GM10266 (cell line): ENCODE measurements around the gene PPP1R9B.

ENCODE experiments used
- DNase-seq: peaks from one replicate; pipeline ENCODE4 v3.0.0; 2012; ENCODE audit errors: extremely low spot score
- CTCF ChIP-seq: IDR thresholded peaks from 2 replicates; pipeline ENCODE4 v1.5.1; 2012; ENCODE audit warnings: mild to moderate bottlenecking, low read depth; ENCODE audit not compliant: control insufficient read depth, insufficient read depth; ENCODE audit errors: missing control alignments

PPP1R9B gene

DNA sequence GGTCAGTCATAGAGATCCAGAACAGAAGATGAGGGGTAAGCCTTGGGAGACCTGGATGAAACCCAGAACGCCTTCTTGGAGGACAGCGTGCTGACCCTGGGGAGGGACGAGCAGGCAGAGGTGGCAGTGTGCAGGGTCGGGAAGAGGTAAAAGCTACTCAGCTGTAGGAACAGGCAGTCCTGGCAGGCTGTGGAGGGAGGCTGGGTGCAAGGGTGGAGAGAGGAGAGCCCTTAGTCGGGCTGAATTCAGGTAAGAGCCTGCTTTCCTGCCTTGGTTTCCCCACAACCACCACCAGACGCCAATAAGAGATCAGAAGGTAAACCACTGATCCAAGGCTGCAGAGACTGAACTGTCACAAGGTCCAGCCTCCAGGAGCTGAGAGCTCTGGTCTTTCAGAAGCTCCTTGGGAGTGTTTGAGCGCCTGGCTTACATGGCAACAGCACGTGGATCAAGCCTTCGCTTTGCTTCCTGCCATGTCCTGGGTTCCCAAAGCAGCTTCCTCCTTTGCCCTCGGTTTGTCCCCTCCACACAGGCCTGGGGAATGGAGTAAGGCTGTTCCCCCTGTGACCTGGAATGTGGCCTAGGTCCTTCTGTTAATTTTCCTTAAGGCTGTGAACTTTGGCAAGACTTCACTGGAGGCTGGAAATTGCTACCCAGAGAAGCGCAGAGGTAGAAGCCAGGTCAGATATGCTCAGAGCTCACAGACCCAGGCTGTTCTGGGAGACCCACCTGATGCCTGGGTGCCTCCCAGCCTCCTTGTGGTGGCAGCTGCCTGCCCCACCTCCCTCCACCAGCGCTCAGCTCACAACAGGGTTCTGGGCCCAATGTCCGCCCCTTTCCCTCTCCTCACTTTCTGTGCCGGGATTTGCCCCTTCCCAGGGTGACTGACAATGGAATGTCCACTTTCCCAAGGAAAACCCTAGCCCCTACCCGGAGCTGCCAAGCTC lies 59.2 kb downstream of the PPP1R9B start:
- TF ChIP-seq CTCF = no peak

GRCh38 chr17:50090071-50090470 lies 60.4 kb downstream of the PPP1R9B start:
- DNase-seq = no peak
- TF ChIP-seq CTCF = no peak

More for the DNA sequence above, 59.2 kb downstream of the PPP1R9B start:
- DNase-seq = no peak

DNA sequence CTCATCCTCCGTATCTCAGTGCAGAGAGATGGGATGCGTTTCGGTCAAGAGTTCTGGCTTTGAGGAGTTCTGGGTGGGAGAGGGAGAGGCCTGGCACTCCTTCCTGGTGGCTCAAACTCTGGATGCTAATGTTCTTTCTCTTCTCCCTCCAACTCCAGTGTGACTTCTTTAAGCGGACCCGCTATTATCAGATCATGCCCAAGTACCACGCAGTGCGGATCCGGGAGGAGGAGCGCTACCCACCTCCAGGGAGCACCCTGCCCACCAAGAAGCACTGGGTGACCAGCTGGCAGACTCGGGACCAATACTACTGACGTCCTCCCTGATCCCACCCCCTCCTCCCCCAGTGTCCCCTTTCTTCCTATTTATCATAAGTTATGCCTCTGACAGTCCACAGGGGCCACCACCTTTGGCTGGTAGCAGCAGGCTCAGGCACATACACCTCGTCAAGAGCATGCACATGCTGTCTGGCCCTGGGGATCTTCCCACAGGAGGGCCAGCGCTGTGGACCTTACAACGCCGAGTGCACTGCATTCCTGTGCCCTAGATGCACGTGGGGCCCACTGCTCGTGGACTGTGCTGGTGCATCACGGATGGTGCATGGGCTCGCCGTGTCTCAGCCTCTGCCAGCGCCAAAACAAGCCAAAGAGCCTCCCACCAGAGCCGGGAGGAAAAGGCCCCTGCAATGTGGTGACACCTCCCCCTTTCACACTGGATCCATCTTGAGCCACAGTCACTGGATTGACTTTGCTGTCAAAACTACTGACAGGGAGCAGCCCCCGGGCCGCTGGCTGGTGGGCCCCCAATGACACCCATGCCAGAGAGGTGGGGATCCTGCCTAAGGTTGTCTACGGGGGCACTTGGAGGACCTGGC lies 61.3 kb downstream of the PPP1R9B start:
- TF ChIP-seq CTCF = no peak
- no peak for DNase-seq

DNA sequence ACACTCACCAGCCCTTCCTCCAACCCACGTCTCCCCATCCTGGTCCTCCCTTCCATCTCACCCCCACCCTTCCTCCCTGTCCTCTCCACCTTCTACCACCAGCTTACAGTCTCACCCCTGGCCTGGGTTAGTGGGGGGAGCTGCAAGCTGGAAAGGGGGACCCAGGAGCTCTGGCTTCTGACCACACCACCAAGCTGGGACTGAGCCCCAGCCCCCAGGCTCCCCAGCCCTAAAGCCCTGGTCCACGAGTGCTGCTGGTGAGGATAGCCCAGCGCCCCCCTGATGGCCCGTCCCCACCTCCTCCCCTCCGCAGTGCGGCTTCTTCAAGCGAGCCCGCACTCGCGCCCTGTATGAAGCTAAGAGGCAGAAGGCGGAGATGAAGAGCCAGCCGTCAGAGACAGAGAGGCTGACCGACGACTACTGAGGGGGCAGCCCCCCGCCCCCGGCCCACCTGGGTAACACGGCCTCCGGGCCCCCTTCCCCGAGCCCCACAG lies 62.5 kb downstream of the PPP1R9B start:
- TF ChIP-seq CTCF = no peak
- no peak for DNase-seq

DNA sequence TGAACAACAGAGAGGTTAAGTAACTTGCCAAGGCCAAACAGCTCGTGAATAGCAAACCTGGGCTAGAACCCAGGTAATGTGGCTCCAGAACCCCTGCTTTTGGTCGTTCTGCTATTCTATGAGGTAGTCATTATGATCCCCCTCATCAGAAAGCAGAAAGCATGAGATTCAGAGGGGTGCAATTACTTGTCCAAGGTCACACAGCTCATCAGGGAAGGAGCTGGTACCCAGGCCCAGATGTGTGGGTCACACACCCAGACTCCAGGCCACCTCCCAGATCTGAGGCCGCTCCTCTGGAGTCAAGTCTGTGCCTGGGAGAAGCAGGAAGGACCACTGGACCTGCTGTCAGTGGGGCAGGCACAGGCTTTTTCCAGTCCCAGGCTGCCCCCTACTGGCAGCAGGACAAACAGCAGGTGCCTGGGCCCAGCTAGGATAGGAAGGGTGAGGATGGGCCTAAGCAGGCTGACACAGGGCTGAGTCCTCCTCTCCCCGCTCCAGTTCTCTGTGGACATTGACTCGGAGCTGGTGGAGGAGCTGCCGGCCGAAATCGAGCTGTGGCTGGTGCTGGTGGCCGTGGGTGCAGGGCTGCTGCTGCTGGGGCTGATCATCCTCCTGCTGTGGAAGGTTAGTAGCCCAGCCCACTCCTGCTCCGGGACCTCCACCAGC lies 63.1 kb downstream of the PPP1R9B start:
- peak; percentile 87 for DNase-seq
- TF ChIP-seq CTCF = peak; percentile 100
